ENCODE results near the gene NOM1.
"Not testable (repeated sequence)": the region's sequence is repeated elsewhere in the genome, so short reads cannot be mapped to it uniquely, and the experiment has no call there.

Gene NOM1

GRCh38 chr7:156920487-156921373 is 28.8 kb upstream of the NOM1 start:
- WGBS, 2 experiments (ENCODE audit: insufficient coverage in 2 of 2): 89 to 99% methylated on average over 10 to 18 of the region's 24 CpGs
- H3K4me1 ChIP-seq (ENCODE audit: control insufficient read depth, insufficient read depth, low read length, poor library complexity, severe bottlenecking); H3K36me3 ChIP-seq (ENCODE audit: control insufficient read depth, insufficient read depth, low read length); H3K9me3 ChIP-seq (ENCODE audit: control insufficient read depth, low read length); H3K4me3 ChIP-seq (ENCODE audit: extremely low read depth, insufficient read depth, low read length, poor library complexity, severe bottlenecking); H3K27ac ChIP-seq (ENCODE audit: low read depth, low read length, severe bottlenecking): not testable (repeated sequence)

- H3K9me3 ChIP-seq (ENCODE audit: control insufficient read depth, low read length); H3K4me1 ChIP-seq (ENCODE audit: control insufficient read depth, insufficient read depth, low read length, poor library complexity, severe bottlenecking); H3K4me3 ChIP-seq (ENCODE audit: extremely low read depth, insufficient read depth, low read length, poor library complexity, severe bottlenecking); H3K36me3 ChIP-seq (ENCODE audit: control insufficient read depth, insufficient read depth, low read length); H3K27ac ChIP-seq (ENCODE audit: low read depth, low read length, severe bottlenecking): not testable (repeated sequence)
- WGBS, 2 experiments (ENCODE audit: insufficient coverage in 2 of 2): 79 to 93% methylated on average over 4 to 6 of the region's 6 CpGs
Measured at GRCh38 chr7:156922304-156922703, 27.2 kb upstream of the NOM1 start.

- WGBS, 2 experiments (ENCODE audit: insufficient coverage in 2 of 2): 88 to 95% methylated on average over 6 to 12 of the region's 12 CpGs
- not testable (repeated sequence) for H3K4me3 ChIP-seq (ENCODE audit: extremely low read depth, insufficient read depth, low read length, poor library complexity, severe bottlenecking); H3K36me3 ChIP-seq (ENCODE audit: control insufficient read depth, insufficient read depth, low read length); H3K4me1 ChIP-seq (ENCODE audit: control insufficient read depth, insufficient read depth, low read length, poor library complexity, severe bottlenecking); H3K27ac ChIP-seq (ENCODE audit: low read depth, low read length, severe bottlenecking); H3K9me3 ChIP-seq (ENCODE audit: control insufficient read depth, low read length)
Measured at GRCh38 chr7:156925821-156926220, 23.7 kb upstream of the NOM1 start.

- Histone ChIP-seq H3K27ac (ENCODE audit: low read depth, low read length, severe bottlenecking) (no peak overlapping the region), H3K36me3 (ENCODE audit: control insufficient read depth, insufficient read depth, low read length) (no peaks in the 10 kb centered on the region), H3K9me3 (ENCODE audit: control insufficient read depth, low read length) (no peaks in the 10 kb centered on the region), H3K4me3 (ENCODE audit: extremely low read depth, insufficient read depth, low read length, poor library complexity, severe bottlenecking) (no peak overlapping the region), H3K4me1 (ENCODE audit: control insufficient read depth, insufficient read depth, low read length, poor library complexity, severe bottlenecking) (no peaks in the 10 kb centered on the region)
- 82 to 89% methylated on average over 8 to 15 of the region's 17 CpGs for WGBS, 2 experiments (ENCODE audit: insufficient coverage in 2 of 2)
Measured at GRCh38 chr7:156927571-156928405, 21.7 kb upstream of the NOM1 start.

GRCh38 chr7:156928406-156928747 is 21.1 kb upstream of the NOM1 start:
- WGBS, 2 experiments (ENCODE audit: insufficient coverage in 2 of 2): 80 to 96% methylated on average over 5 of the region's 5 CpGs
- no peak overlapping the region for H3K4me3 ChIP-seq (ENCODE audit: extremely low read depth, insufficient read depth, low read length, poor library complexity, severe bottlenecking)
- H3K36me3 ChIP-seq (ENCODE audit: control insufficient read depth, insufficient read depth, low read length): no peaks in the 10 kb centered on the region
- no peak overlapping the region for H3K27ac ChIP-seq (ENCODE audit: low read depth, low read length, severe bottlenecking)
- no peaks in the 10 kb centered on the region for H3K9me3 ChIP-seq (ENCODE audit: control insufficient read depth, low read length)
- H3K4me1 ChIP-seq (ENCODE audit: control insufficient read depth, insufficient read depth, low read length, poor library complexity, severe bottlenecking): no peaks in the 10 kb centered on the region

GRCh38 chr7:156929789-156930539 is 19.5 kb upstream of the NOM1 start:
- no peaks in the 10 kb centered on the region for H3K36me3 ChIP-seq (ENCODE audit: control insufficient read depth, insufficient read depth, low read length)
- H3K4me1 ChIP-seq (ENCODE audit: control insufficient read depth, insufficient read depth, low read length, poor library complexity, severe bottlenecking): no peaks in the 10 kb centered on the region
- H3K9me3 ChIP-seq (ENCODE audit: control insufficient read depth, low read length): no peaks in the 10 kb centered on the region
- no peak overlapping the region for H3K4me3 ChIP-seq (ENCODE audit: extremely low read depth, insufficient read depth, low read length, poor library complexity, severe bottlenecking)
- 68% methylated on average over 11 to 15 of the region's 16 CpGs for WGBS, 2 experiments (ENCODE audit: insufficient coverage in 2 of 2)
- no peak overlapping the region for H3K27ac ChIP-seq (ENCODE audit: low read depth, low read length, severe bottlenecking)

- H3K27ac ChIP-seq (ENCODE audit: low read depth, low read length, severe bottlenecking): no peak overlapping the region
- no peaks in the 10 kb centered on the region for H3K9me3 ChIP-seq (ENCODE audit: control insufficient read depth, low read length)
- 50 to 93% methylated on average over 1 to 3 of the region's 7 CpGs for WGBS, 2 experiments (ENCODE audit: insufficient coverage in 2 of 2)
- H3K4me1 ChIP-seq (ENCODE audit: control insufficient read depth, insufficient read depth, low read length, poor library complexity, severe bottlenecking): no peaks in the 10 kb centered on the region
- H3K4me3 ChIP-seq (ENCODE audit: extremely low read depth, insufficient read depth, low read length, poor library complexity, severe bottlenecking): no peak overlapping the region
- H3K36me3 ChIP-seq (ENCODE audit: control insufficient read depth, insufficient read depth, low read length): no peaks in the 10 kb centered on the region
Measured at GRCh38 chr7:156932006-156932405, 17.5 kb upstream of the NOM1 start.

- Histone ChIP-seq H3K27ac (ENCODE audit: low read depth, low read length, severe bottlenecking) (no peak overlapping the region), H3K4me3 (ENCODE audit: extremely low read depth, insufficient read depth, low read length, poor library complexity, severe bottlenecking) (no peak overlapping the region), H3K9me3 (ENCODE audit: control insufficient read depth, low read length) (no peaks in the 10 kb centered on the region), H3K36me3 (ENCODE audit: control insufficient read depth, insufficient read depth, low read length) (no peaks in the 10 kb centered on the region), H3K4me1 (ENCODE audit: control insufficient read depth, insufficient read depth, low read length, poor library complexity, severe bottlenecking) (no peaks in the 10 kb centered on the region)
- 83 to 89% methylated on average over 7 of the region's 7 CpGs for WGBS, 2 experiments (ENCODE audit: insufficient coverage in 2 of 2)
Measured at GRCh38 chr7:156935250-156935649, 14.3 kb upstream of the NOM1 start.

- not testable (repeated sequence) for H3K4me1 ChIP-seq (ENCODE audit: control insufficient read depth, insufficient read depth, low read length, poor library complexity, severe bottlenecking); H3K36me3 ChIP-seq (ENCODE audit: control insufficient read depth, insufficient read depth, low read length); H3K9me3 ChIP-seq (ENCODE audit: control insufficient read depth, low read length); H3K27ac ChIP-seq (ENCODE audit: low read depth, low read length, severe bottlenecking); H3K4me3 ChIP-seq (ENCODE audit: extremely low read depth, insufficient read depth, low read length, poor library complexity, severe bottlenecking)
- 87% methylated on average over 3 of the region's 3 CpGs; no CpG with 5 or more reads in 1 of the 2 experiments for WGBS, 2 experiments (ENCODE audit: insufficient coverage in 2 of 2)
Measured at GRCh38 chr7:156936766-156937165, 12.7 kb upstream of the NOM1 start.

GRCh38 chr7:156940421-156941122 is 8.9 kb upstream of the NOM1 start:
- 93 to 97% methylated on average over 33 to 51 of the region's 57 CpGs for WGBS, 2 experiments (ENCODE audit: insufficient coverage in 2 of 2)
- H3K4me3 ChIP-seq (ENCODE audit: extremely low read depth, insufficient read depth, low read length, poor library complexity, severe bottlenecking): no peak overlapping the region
- H3K4me1 ChIP-seq (ENCODE audit: control insufficient read depth, insufficient read depth, low read length, poor library complexity, severe bottlenecking): peaks cover 3% of the 10 kb centered on the region
- H3K27ac ChIP-seq (ENCODE audit: low read depth, low read length, severe bottlenecking): no peak overlapping the region
- no peaks in the 10 kb centered on the region for H3K36me3 ChIP-seq (ENCODE audit: control insufficient read depth, insufficient read depth, low read length)
- H3K9me3 ChIP-seq (ENCODE audit: control insufficient read depth, low read length): no peaks in the 10 kb centered on the region
